NCI-H82 (cell line): ENCODE data around the gene NAV2.

Experiments
- DNase-seq: peaks from one replicate; lab custom pipeline; 2025; lab: John Stamatoyannopoulos, UW

NAV2 gene

GRCh38 chr11:20087118-20087521 is 374.5 kb downstream of the NAV2 start:
- DNase-seq: no peak

DNA sequence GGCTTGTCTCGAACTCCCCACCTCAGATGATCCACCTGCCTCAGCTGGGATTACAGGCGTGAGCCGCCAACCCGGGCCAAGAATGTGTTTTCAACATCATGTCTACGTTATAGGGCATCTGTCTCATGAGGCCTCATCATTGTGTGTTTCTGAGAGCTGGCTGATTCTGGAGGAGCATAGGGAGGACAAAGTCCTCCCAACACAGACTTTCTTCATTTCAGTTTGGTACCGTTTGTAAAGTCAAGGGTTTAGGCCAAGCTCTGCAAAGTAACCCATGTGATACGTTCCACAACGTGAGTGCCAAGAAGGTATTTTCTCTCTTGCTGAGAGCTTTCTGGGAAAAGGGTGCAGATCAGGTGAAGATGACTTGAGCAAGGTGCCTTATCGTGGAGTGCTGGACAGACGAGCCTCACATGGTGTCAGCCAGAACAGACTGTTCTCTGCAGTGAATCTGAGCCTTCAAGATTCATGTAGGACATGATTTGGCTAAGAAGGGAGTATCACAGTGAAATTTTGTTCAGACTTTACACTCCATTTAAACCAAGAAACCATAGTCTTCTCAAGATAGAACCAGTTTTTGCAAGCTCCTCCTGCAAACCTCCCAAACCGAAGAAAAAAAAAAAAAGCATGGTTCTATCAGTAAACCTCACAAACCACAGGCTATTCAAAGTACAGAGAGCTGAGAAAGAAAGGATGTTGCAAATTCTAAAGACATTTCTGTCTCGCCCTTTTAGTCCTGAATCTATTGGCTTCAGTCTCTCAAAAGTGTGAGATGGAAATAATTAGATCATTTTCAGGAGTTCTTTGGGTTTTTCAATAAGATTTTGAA is 376.0 kb downstream of the NAV2 start:
- no peak for DNase-seq

DNA sequence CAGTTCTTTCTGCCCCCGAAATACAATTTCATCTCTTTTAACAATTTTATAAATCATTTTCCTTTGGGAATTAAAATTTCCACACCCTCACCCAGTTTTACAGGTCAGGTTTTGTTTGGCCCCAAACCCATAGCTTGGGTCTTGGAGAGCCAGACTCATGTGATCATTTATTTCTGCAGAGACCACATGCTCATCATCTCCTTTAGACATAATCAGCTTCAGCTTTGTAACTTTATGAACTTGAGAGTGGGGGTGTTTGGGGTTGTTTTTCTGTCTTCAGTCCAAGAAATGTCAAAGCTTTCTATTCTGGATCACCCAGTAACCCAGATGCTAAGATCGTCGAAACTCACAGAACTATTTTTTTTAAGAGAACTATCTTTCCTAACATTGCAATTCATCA is 376.7 kb downstream of the NAV2 start:
- no peak for DNase-seq

DNA sequence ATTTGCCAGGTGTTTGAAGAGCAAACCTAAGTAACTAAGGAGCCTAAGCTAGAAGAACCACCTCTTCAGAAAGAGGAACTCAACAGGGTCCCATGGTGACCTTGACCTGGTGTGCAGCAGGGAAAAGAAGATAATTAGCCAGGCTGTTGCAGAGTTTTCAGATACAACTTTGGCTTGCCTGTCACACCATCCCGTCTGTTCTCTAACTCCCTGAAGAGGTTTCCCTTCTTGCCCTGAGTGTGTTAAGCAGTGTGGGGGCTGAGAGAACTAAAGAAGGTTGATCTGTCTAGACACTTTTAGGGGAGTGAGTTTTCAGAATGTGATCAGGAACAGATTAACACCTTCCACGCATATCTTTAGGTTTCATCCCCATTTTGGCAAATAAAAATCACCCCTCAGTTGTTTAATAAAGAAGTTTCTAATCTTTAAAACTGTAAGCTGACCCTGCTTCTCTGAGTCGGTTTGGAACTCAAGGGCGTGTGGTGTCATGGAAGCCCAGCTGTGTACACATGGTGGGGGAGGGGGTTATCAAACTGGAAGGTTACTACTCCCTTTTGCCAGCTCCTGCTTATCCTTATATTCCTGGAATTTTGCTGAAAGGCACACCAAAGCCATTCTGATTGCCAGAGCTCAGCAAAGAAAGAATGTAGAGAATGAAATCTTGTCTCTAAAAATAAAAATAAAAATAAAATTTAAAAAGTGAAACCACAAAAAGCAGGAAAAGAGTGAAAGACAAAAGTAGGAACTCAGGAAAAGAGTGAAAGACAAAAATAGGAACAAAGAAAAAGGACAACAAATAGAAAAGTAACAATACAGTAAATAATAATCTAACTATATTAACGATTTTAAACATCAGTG is 377.4 kb downstream of the NAV2 start:
- no peak for DNase-seq

- DNase-seq: no peak
Observed at GRCh38 chr11:20090654-20091374, 378.2 kb downstream of the NAV2 start.

DNA sequence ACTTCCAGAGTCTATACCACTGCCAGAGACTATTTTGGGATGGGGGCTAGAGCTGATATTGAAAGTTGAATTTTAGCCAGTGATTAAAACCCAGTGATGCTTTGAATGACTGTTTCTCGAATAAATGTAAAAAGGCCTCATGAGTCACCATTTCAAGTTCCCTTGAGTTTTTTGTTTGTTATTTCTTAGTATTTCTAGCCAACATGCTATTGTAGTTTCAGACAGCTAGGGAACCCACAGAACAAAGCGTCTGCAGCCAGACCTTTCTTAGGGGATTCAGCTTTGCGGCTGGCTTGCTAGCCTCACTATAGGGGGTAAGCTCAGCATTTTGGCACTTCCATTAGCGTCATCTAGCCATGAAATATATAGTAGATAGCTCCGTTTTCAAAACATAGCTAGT is 381.1 kb downstream of the NAV2 start:
- no peak for DNase-seq

- no peak for DNase-seq
Observed at GRCh38 chr11:20095189-20095588, 382.6 kb downstream of the NAV2 start.

GRCh38 chr11:20097319-20098221 is 384.9 kb downstream of the NAV2 start:
- no peak for DNase-seq

DNA sequence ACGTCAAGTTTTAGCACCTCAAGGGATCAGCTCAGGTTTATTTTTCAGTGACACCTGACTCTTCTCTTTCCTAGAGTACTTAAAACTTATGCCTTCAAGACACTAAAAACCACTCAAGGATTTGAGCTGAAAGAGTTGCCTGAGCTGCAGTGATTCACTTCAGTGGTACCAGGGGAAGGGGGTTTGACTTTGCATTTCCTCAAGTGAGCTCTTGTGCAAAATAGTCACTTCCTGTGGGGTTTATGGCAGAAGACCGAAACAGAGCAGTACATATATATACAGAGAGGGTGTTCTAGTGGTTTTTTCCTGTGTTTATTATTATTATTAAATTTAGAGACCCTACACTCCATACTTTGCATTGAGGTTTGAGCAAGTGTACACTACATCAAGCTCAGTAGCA is 386.9 kb downstream of the NAV2 start:
- DNase-seq: no peak

DNA sequence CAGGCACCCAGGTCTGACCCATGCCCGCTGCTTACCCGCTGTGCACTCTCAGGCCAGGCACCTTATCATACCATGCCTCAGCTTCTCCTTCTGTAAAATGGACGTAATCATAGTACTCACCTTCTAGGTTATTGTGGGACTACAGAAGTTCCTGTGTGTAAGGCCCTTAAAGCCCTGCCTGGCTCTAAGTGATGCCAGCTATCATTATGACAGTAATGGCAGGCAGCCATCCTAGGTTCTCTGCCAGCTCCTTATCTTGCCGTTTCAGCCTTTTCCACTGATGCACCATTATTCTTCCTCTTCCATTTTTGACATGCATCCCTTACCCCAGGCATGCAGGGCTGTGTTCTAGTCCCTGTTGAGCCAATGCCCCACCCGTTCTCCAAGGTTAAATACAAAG is 389.8 kb downstream of the NAV2 start:
- DNase-seq: no peak

DNA sequence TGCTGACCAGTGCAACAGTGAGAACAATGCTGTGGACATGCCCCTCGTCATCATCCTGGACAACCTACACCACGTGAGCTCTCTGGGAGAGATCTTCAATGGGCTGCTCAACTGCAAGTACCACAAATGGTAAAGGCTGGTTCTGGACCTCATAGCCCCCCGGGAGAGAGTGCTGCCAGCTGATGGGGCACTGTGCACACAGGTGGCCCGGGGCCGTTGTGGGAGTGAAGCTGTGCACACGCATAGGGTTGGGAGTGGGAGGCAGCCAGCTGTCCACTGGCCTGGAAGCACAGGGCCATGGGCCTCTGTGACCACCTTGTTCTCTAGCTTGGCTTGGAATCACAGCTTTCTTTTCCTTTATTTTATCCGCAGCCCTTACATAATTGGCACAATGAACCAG is 390.6 kb downstream of the NAV2 start:
- no peak for DNase-seq

DNA sequence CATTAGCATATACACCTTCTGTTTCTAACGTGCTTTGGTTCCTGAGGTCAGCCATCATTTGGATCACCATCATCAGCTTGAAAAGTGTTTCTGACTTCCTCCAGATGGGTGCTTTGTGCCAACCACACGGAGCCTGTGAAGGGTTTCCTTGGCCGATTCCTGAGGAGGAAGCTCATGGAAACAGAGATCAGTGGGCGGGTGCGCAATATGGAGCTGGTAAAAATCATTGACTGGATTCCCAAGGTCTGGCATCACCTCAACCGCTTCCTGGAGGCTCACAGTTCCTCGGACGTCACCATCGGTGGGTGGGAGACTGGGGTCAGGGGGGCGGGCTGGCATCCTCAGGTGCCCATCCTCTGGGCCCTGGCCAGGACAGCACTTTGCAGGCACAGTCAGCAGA is 392.8 kb downstream of the NAV2 start:
- peak; percentile 46 for DNase-seq

DNA sequence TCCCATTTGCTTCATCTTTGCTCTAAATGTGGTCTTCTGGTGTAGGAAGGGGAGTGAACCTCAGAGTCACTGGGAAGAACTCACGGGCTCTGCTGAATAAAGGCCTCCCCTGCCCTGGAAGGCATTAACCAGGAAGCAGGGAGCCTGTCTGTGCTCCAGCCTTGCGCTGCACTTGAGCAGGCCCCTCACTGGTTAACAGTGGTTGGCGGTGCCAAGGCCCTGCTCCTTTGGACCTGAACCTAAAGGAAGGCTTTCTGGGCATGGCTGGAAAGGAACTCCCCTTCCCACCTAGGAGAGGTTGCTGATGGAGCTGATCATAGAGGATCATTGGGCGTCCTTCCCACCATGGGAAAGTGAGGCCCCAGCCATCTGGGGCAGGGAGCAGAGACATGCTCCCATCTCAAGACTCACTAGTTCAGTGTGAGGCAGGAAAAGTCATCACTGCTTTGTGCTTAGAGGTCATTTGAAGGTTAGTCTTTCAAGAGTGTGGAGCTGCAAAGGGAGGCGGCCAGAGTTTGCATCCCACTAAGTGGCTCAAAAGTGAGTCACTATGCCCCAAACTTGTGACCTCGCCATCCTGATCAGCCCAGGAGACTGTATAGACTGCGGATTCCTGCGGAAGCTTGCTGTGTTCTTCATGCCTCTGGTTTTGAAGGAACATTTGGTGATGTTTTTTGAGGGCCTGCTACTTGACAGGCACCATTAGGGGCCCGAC is 397.3 kb downstream of the NAV2 start:
- DNase-seq: no peak

DNA sequence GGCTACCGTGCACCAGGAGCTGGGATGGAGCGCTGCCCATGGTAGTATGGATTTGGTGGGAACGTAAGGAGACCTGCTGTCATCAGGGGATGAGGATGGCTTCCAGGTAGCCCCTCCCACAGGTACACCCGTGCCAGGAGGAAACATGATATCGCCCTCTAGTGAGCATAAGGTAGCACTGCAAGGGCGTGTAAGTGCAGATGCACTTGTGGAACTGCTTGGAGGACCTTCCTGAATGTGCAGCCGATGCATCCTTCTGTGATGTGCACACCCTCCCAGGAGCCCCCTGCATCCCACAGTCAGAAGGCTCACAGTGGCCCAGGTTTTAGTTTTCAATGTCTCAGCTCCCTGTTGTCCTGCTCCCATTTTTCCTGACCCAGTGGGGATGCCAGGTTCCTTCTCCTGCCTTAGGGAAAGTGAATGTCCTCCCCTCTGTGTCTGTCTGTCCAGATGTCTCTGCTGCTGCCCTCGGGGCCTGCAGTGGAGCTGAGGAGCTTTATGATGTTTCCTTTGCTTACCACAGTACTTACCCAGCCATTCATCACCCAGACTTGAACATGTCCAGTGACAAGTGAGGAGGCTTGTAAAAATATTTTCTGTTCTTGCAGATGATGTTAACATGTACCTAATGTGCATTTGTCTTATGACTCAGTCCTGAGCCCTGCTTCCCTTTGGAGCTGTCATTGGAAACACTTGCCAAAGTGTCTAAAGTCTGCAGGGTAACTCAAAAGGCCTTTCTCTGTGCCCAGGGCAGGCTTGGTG is 398.5 kb downstream of the NAV2 start:
- DNase-seq: peak; percentile 77

DNA sequence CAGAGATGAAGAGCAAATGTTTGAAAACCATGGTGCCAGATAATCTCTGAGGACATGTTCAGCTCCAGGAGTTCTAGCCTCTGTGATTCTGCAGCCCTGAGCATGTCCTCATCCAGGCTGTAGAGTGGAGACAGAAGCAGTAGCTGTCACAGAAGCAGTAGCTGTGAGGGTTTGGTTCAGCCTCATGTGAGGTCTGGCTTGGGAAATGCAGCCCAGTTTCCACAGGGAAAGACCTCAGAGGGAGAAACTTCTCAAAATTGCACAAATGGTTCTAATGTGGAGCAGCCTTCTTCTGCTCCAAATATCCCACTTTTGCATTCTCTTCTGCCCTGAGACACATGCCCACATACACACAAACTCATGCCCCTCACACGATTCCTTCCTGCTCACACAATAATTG is 399.2 kb downstream of the NAV2 start:
- DNase-seq: no peak

DNA sequence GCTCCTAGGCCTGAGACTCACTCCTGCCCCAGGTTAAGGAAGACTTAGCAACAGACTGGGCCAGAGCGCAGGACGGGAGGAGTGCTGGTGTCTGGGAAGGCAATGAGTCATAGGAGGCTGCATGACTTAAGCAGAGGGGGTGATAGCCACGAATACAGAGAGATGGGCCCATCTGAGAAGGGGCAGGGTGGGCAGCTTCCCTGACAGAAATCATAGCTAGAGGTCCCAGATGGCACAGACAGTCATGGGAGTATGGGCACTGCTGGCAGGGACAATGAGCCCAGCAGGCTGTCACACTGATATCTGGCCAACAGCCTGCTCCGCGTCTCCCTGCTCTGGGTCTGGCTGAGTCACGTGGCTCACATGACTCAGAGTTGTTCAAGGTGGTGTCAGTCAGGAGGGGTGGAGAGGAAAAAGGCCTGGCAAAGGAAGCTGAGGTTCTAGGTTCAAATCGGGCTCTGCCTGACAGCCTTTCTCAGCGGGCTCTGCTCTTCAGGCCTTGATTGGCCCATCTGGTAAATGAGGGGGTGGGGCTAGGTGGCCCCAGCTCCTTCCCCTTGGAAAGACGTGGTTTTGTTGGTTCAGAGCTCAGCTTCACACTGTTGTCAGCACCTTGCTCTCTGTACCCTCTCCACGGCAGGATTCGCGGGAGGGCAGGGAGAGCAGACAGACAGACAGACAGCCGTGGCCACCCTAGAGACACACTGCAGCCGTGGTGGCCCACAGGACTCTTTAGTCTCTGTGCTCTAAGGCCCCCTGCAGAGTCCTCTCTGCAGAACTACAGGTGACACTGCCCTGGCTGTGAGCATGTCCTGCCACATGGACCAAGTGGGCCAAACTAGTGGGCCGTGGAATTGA is 399.9 kb downstream of the NAV2 start:
- DNase-seq: no peak

- DNase-seq: no peak
Observed at GRCh38 chr11:20113149-20113438, 400.5 kb downstream of the NAV2 start.

GRCh38 chr11:20114588-20114987 is 402.0 kb downstream of the NAV2 start:
- no peak for DNase-seq

GRCh38 chr11:20116825-20117224 is 404.2 kb downstream of the NAV2 start:
- DNase-seq: no peak
